ENCODE results near the gene TRAM2. TPM values are rescaled to one million over a fixed set of nuclear protein-coding genes. Genes with fewer than 3 reads are reported as not detected.

Gene TRAM2
- 29.7 to 36.7 TPM (median 34.3 TPM) in 5 replicates for total RNA-seq (2022; extraction: Qiagen RNA extraction)

GRCh38 chr6:52577022-52577777 lies at the start of gene TRAM2:
Gene TRAM2 (minus strand): TSS chr6:52577060. CDS start chr6:52576915, 145 bp downstream.

Other genes with a start within 250 kb of the TRAM2 start
- gene PAQR8, start 214.9 kb downstream of the TRAM2 start, total RNA-seq (2022; extraction: Qiagen RNA extraction), result 0.91 to 1.5 TPM (median 1.1 TPM) in 5 replicates
- gene EFHC1, start 156.7 kb downstream of the TRAM2 start, total RNA-seq (2022; extraction: Qiagen RNA extraction), result 10.6 to 16.2 TPM (median 11.2 TPM) in 5 replicates
- gene TMEM14A, start 94.1 kb upstream of the TRAM2 start, total RNA-seq (2022; extraction: Qiagen RNA extraction), result 32.8 to 45.2 TPM (median 38.4 TPM) in 5 replicates
- not detected in 5 replicates for gene GSTA2, start 186.4 kb upstream of the TRAM2 start, total RNA-seq (2022; extraction: Qiagen RNA extraction)
- not detected in 5 replicates for gene GSTA1, start 226.8 kb upstream of the TRAM2 start, total RNA-seq (2022; extraction: Qiagen RNA extraction)

Measured in A549 treated with Mapracorat at 1 μM for 4 hours (cell line).